Progenitor cell of endocrine pancreas (in vitro differentiated cells): ENCODE data around the gene IGSF11. TPM values are rescaled to one million over a fixed set of nuclear protein-coding genes. Genes with fewer than 3 reads are reported as not detected.
A peak's percentile ranks its signal among the peaks of the same experiment; 100 is the strongest.

ENCODE experiments used
- DNase-seq: peaks from one replicate; pipeline ENCODE4 v3.0.0; 2021; ENCODE audit warnings: low spot score; ENCODE audit not compliant: unreplicated experiment
- H3K27ac Mint-ChIP-seq: 2 replicates; pipeline ENCODE4 v1.8.0; 2021; ENCODE audit warnings: mild to moderate bottlenecking, moderate library complexity, mixed read lengths
- H3K27me3 Mint-ChIP-seq: 2 replicates; pipeline ENCODE4 v1.8.0; 2021; ENCODE audit warnings: mixed read lengths
- H3K36me3 Mint-ChIP-seq: 2 replicates; pipeline ENCODE4 v1.8.0; 2022; ENCODE audit warnings: mixed read lengths; ENCODE audit not compliant: insufficient read depth
- H3K4me1 Mint-ChIP-seq: 2 replicates; pipeline ENCODE4 v1.8.0; 2021; ENCODE audit warnings: low read depth, mixed read lengths
- H3K4me3 Mint-ChIP-seq: 2 replicates; pipeline ENCODE4 v1.8.0; 2021; ENCODE audit warnings: low read depth, mild to moderate bottlenecking, moderate library complexity, mixed read lengths
- H3K9me3 Mint-ChIP-seq: 2 replicates; pipeline ENCODE4 v1.8.0; 2021; ENCODE audit warnings: low read depth, mixed read lengths
- total RNA-seq: library from RNA; stranded (reverse); gene quantifications from 2 replicates; pipeline ENCODE4 v1.2.1, GENCODE V29; 2021
- TF ChIP-seq, protein P1 (sequence below): fragments of 200-600 bp; sonication (generic); IDR thresholded peaks from one replicate; pipeline ENCODE4 v1.5.0; 2021; ENCODE audit warnings: antibody characterized with exemption, mild to moderate bottlenecking; ENCODE audit not compliant: unreplicated experiment

Gene IGSF11
- total RNA-seq, 1 donor from 2014 or later: 2.2 TPM

DNA sequence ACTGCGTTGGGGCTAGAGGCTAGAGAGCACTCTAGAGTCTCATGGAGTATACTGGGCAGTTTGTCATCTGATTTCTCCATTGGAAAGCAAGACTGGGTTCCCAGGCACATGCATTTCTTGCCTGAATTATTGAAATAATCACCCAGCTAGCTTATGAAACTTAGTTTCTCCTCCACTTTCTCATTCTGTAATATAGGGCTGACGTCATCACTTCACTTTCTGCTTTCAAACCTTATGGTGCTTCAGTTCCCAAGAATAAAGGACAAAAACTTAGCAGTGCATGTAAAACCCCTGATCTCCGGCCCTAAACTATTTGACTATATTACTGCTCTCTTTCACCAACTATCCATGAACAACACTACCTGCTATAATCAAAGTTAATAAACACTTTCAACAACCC is 147.9 kb downstream of the IGSF11 start:
- Mint-ChIP-seq H3K27ac (no peak overlapping the region), H3K4me1 (no peaks in the 10 kb centered on the region), H3K4me3 (no peak overlapping the region), H3K9me3 (no peaks in the 10 kb centered on the region), H3K27me3 (peaks cover 11% of the 10 kb centered on the region), H3K36me3 (no peaks in the 10 kb centered on the region)
- DNase-seq: no peak
- TF ChIP-seq, protein P1, sequence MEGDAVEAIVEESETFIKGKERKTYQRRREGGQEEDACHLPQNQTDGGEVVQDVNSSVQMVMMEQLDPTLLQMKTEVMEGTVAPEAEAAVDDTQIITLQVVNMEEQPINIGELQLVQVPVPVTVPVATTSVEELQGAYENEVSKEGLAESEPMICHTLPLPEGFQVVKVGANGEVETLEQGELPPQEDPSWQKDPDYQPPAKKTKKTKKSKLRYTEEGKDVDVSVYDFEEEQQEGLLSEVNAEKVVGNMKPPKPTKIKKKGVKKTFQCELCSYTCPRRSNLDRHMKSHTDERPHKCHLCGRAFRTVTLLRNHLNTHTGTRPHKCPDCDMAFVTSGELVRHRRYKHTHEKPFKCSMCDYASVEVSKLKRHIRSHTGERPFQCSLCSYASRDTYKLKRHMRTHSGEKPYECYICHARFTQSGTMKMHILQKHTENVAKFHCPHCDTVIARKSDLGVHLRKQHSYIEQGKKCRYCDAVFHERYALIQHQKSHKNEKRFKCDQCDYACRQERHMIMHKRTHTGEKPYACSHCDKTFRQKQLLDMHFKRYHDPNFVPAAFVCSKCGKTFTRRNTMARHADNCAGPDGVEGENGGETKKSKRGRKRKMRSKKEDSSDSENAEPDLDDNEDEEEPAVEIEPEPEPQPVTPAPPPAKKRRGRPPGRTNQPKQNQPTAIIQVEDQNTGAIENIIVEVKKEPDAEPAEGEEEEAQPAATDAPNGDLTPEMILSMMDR: no peak

DNA sequence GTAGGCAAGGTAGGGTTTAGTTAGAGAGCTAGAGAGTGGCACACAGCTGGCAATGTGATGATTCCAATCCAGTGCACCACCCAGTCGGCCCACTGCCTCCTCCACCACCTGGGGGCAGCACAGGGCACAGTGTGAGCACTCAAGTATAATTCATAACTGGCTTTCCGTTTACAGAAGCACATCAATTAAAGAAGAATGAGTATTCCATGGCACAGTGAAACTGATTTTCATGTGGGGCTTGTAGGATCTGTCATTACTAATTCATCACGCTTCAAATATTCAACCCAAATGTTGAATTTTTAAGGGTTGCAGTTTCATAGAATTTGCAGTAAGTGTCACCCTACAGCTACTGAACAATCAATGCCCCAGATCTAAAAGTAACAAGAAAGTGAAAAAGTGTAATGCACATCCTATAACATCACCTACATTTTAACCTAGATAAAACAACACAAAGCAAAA is 149.9 kb downstream of the IGSF11 start:
- Mint-ChIP-seq H3K27ac (no peak overlapping the region), H3K9me3 (no peaks in the 10 kb centered on the region), H3K27me3 (peaks cover 18% of the 10 kb centered on the region), H3K4me3 (no peak overlapping the region), H3K4me1 (no peaks in the 10 kb centered on the region), H3K36me3 (no peaks in the 10 kb centered on the region)
- DNase-seq: peak; percentile 56
- TF ChIP-seq, protein P1: peak; percentile 99

GRCh38 chr3:118882353-118882947 is 152.2 kb downstream of the IGSF11 start:
- H3K9me3 Mint-ChIP-seq: no peaks in the 10 kb centered on the region

DNA sequence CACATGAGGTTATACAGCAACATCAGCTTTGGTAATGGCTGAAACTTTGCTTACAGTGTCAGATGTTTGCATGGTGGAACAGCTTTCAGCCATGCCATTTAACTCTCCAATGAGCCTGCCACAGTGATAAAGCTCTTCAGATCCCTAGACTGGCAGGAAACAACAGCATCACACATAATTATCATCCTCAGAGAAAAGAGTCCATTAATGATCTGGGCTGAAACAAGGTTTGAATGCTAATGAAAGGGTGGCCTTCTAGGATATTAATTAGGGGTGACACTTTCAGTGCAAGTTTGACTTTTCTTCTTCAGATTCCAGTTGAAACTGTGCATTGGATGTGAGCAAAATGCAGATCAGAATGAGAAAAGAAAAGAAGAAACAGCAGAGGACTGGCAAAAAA is 166.6 kb downstream of the IGSF11 start:
- peaks cover 2% of the 10 kb centered on the region for H3K36me3 Mint-ChIP-seq
- no peak overlapping the region for H3K27ac Mint-ChIP-seq
- no peaks in the 10 kb centered on the region for H3K27me3 Mint-ChIP-seq
- TF ChIP-seq, protein P1: no peak
- DNase-seq: no peak
- no peaks in the 10 kb centered on the region for H3K4me1 Mint-ChIP-seq
- no peak overlapping the region for H3K4me3 Mint-ChIP-seq
- H3K9me3 Mint-ChIP-seq: peaks cover 21% of the 10 kb centered on the region

More at GRCh38 chr3:118882353-118882947, 152.2 kb downstream of the IGSF11 start:
- H3K4me1 Mint-ChIP-seq: no peaks in the 10 kb centered on the region
- H3K4me3 Mint-ChIP-seq: no peak overlapping the region
- TF ChIP-seq, protein P1: peak; percentile 79
- no peak overlapping the region for H3K27ac Mint-ChIP-seq
- H3K27me3 Mint-ChIP-seq: peaks cover 18% of the 10 kb centered on the region
- DNase-seq: peak; percentile 55
- no peaks in the 10 kb centered on the region for H3K36me3 Mint-ChIP-seq

GRCh38 chr3:118863731-118864322 is 170.8 kb downstream of the IGSF11 start:
- H3K36me3 Mint-ChIP-seq: no peaks in the 10 kb centered on the region
- H3K27ac Mint-ChIP-seq: no peak overlapping the region
- no peaks in the 10 kb centered on the region for H3K27me3 Mint-ChIP-seq
- TF ChIP-seq, protein P1: peak; percentile 45
- H3K4me3 Mint-ChIP-seq: no peak overlapping the region
- peaks cover 3% of the 10 kb centered on the region for H3K9me3 Mint-ChIP-seq
- DNase-seq: no peak
- H3K4me1 Mint-ChIP-seq: no peaks in the 10 kb centered on the region
